Kidney (tissue), 14 donors: Measurements from ENCODE around the gene SLC2A1. TPM values are rescaled to one million over a fixed set of nuclear protein-coding genes. Genes with fewer than 3 reads are reported as not detected.

ENCODE experiments used
- DNase-seq, 5 donors: peaks; one replicate each; pipeline ENCODE4 v3.0.0-alpha.2; 2013 to 2020
- FAIRE-seq: peaks from 2 replicates; lab custom pipeline; 2012; peaks lifted over from hg19 to GRCh38; lab: Jason Lieb, UNC
- H3K27ac ChIP-seq, 2 donors: one replicate each; pipeline ENCODE4 v1.7.0; 2013; ENCODE audit warnings: low read depth in 2 of 2, low read length in 2 of 2, inconsistent platforms in 1 of 2
- H3K27me3 ChIP-seq: one replicate; pipeline ENCODE4 v1.7.1; 2013; ENCODE audit warnings: low read length, inconsistent platforms; ENCODE audit not compliant: control insufficient read depth, insufficient read depth
- H3K36me3 ChIP-seq, 3 donors: one replicate each; pipeline versions ENCODE4 v1.7.0 to v1.7.1; 2013; ENCODE audit warnings: low read length in 3 of 3, control low read depth in 1 of 3, inconsistent platforms in 1 of 3; ENCODE audit not compliant: insufficient read depth in 3 of 3, control insufficient read depth in 2 of 3
- H3K4me1 ChIP-seq, 3 donors: one replicate each; pipeline versions ENCODE4 v1.7.0 to v1.7.1; 2013; ENCODE audit warnings: low read length in 3 of 3, inconsistent platforms in 1 of 3, low read depth in 1 of 3; ENCODE audit not compliant: control insufficient read depth in 2 of 3, insufficient read depth in 2 of 3
- H3K4me3 ChIP-seq, 3 donors: one replicate each; pipeline versions ENCODE4 v1.7.0 to v1.8.1; 2013; ENCODE audit warnings: low read length in 3 of 3, control low read depth in 1 of 3, inconsistent platforms in 1 of 3
- H3K9ac ChIP-seq, 3 donors: one replicate each; pipeline versions ENCODE4 v1.7.0 to v1.7.1; 2013; ENCODE audit warnings: low read length in 3 of 3, control low read depth in 1 of 3, inconsistent platforms in 1 of 3
- H3K9me3 ChIP-seq, 3 donors: one replicate each; pipeline versions ENCODE4 v1.7.0 to v1.7.1; 2013; ENCODE audit warnings: low read length in 3 of 3, control low read depth in 1 of 3, inconsistent platforms in 1 of 3; ENCODE audit not compliant: control insufficient read depth in 2 of 3, insufficient read depth in 1 of 3
- intact Hi-C: fragments of 100-400 bp; cut with DNase I; formaldehyde crosslinking; loops from one replicate; pipeline ENCODE4 v1.11.1; 2022
- polyA plus RNA-seq: library from polyadenylated mRNA; stranded (reverse); fragments of 350-450 nt; fragmentation: Illumina TruSeq; extraction: RNeasy Lipid Tissue Mini Kit (QIAGEN cat#74804); gene quantifications from one replicate; pipeline ENCODE4 v1.2.3, GENCODE V29; 2014; ENCODE audit warnings: low read depth, low replicate concordance; ENCODE audit not compliant: insufficient read depth
- total RNA-seq: library from RNA; stranded (reverse); fragmentation: NEBNext Ultra II Directional; extraction: Animal tissue kit (Norgen Biotek cat#: 25700); gene quantifications from one replicate; pipeline ENCODE4 v1.2.1, GENCODE V29; 2021
- TF ChIP-seq, protein P1 (sequence below): IDR thresholded peaks from 3 replicates; pipeline ENCODE4 v1.5.1; 2012; ENCODE audit warnings: mild to moderate bottlenecking, moderate library complexity, borderline replicate concordance; ENCODE audit not compliant: insufficient read depth; ENCODE audit errors: extremely low read depth
- donor health status: control.
- donor health status: control.
- donor health status: control.
- donor health status: control.
- donor health status: control.
- donor health status: DM: yes; HTN: yes; CAD: no.
- donor health status: Normal renal cell carcinoma (clear cell type).

SLC2A1 gene
- total and polyA plus RNA-seq, 2 donors from 2014 or later, result 28.6 to 55.9 TPM

- DNase-seq (peak in 1 of 5 donors; percentile 14), FAIRE-seq (no peak)
- Histone ChIP-seq H3K9ac (peak overlapping the region in 2 of 3 donors; percentile 43 to 70), H3K27ac (peak overlapping the region; percentile 80 to 93), H3K9me3 (no peaks in the 10 kb centered on the region), H3K36me3 (peaks cover 7 to 26% (median 12%) of the 10 kb centered on the region in 3 donors), H3K4me1 (peaks cover 0 to 4% (median 0%) of the 10 kb centered on the region in 3 donors), H3K4me3 (peak overlapping the region; percentile 12 to 90 (median 72)), H3K27me3 (no peaks in the 10 kb centered on the region)
- TF ChIP-seq, protein P1, sequence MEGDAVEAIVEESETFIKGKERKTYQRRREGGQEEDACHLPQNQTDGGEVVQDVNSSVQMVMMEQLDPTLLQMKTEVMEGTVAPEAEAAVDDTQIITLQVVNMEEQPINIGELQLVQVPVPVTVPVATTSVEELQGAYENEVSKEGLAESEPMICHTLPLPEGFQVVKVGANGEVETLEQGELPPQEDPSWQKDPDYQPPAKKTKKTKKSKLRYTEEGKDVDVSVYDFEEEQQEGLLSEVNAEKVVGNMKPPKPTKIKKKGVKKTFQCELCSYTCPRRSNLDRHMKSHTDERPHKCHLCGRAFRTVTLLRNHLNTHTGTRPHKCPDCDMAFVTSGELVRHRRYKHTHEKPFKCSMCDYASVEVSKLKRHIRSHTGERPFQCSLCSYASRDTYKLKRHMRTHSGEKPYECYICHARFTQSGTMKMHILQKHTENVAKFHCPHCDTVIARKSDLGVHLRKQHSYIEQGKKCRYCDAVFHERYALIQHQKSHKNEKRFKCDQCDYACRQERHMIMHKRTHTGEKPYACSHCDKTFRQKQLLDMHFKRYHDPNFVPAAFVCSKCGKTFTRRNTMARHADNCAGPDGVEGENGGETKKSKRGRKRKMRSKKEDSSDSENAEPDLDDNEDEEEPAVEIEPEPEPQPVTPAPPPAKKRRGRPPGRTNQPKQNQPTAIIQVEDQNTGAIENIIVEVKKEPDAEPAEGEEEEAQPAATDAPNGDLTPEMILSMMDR, result no peak
- intact Hi-C loops, result no loop called here
Measured at GRCh38 chr1:42924851-42925760, 33.6 kb downstream of the SLC2A1 start.

DNA sequence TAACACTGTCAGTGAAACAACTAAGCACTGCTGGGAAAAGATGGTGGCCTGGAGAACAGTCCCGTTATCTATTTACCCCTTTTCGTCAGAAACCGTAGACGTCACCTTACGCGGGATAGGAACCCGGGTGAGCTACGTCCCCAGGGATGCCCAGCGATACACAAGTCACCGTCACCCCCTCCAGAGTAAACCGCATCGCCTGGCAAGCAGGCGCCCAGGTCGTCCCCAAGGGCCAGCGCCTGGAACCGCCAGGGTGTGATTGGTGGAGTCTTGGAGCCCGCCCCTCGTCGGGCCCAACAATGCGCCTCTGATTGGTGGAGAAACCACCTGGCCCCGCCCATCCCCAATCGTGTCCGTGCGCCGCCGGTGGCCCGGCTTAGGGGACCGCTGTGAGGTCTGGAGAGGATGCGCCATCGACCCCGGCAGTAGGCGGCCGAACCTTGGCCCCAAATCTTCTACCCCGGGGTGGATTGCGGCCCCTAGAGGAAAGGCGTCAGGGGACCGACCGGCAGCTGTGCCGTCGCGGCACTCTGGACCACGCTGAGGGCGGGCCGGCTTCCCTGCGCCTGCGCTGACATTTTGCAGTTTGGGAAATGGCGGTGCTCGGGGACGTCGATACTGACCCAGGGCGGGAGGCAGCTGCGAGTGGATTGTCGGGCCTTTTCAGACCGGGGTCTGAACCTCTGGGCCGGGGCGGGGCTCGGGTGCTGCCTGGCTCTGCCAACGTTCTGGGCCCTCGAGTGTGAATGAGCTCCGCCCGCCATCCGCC lies 34.4 kb downstream of the SLC2A1 start:
- peak overlapping the region; percentile 61 to 79 (median 70) for H3K9ac ChIP-seq
- H3K4me1 ChIP-seq, result peaks cover 0 to 4% (median 0%) of the 10 kb centered on the region in 3 donors
- peaks cover 7 to 26% (median 9%) of the 10 kb centered on the region in 3 donors for H3K36me3 ChIP-seq
- H3K27ac ChIP-seq, result peak overlapping the region; percentile 80 to 93
- H3K27me3 ChIP-seq, result no peaks in the 10 kb centered on the region
- FAIRE-seq (no peak), DNase-seq (peak; percentile 96 to 98 (median 97))
- intact Hi-C loops, result no loop called here
- H3K4me3 ChIP-seq, result peak overlapping the region; percentile 72 to 90 (median 72)
- TF ChIP-seq, protein P1, result no peak
- H3K9me3 ChIP-seq, result no peaks in the 10 kb centered on the region

DNA sequence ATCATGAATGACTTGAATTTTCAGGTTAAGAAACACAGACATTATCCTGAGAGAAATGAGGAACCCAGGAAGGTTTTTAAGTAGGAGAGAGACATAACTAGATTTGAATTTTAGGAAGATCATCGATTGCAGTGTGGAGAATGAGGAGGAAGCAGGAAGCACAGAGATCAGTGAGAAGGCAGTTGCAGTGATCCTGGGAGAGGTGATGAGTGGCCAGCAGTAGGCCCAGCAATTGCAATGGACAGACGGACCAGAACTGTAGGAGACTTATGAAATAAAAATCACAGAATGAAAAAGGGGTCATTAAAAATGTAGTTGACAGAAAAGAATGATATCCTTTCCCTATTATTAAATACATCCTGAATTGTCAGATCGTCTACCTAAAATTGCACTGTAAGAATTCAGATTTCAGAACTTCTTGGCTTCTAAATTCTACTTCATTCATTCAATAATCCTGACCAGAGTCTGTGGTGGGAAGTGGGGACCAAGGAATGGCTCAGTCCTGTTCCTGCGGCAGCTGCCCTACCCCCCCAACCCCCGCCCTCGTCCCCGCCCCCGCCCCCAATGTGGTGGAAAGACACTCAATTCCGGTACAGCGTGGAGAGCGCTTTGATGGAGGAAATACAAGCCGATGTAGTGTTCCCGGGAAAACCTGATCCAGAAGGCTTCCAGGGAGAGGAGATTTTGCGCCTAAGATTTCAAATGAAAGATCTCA lies 35.1 kb downstream of the SLC2A1 start:
- Histone ChIP-seq H3K9ac (peak overlapping the region; percentile 61 to 79 (median 70)), H3K27me3 (no peaks in the 10 kb centered on the region), H3K9me3 (no peaks in the 10 kb centered on the region), H3K4me3 (peak overlapping the region; percentile 72 to 90 (median 72)), H3K36me3 (peaks cover 7 to 22% (median 7%) of the 10 kb centered on the region in 3 donors), H3K27ac (peak overlapping the region; percentile 80 to 93), H3K4me1 (peaks cover 0 to 4% (median 0%) of the 10 kb centered on the region in 3 donors)
- DNase-seq, result peak in 1 of 5 donors; percentile 72
- FAIRE-seq, result no peak
- TF ChIP-seq, protein P1, result no peak
- intact Hi-C loops, result no loop called here
